DND-41 (cell line): ENCODE results near the gene STMND1.

Source experiments
- ATAC-seq: fragments of 200-7000 bp; cut with Tn5 transposase; 3 replicates; pipeline ENCODE4 v1.9.1; 2021; ENCODE audit warnings: low read depth; ENCODE audit not compliant: insufficient read depth
- DNase-seq: peaks from one replicate; pipeline ENCODE4 v3.0.0-alpha.2; 2020
- H2AFZ ChIP-seq: 2 replicates; pipeline ENCODE4 v1.6.0; 2012; ENCODE audit warnings: low read depth, low read length
- H3K27ac ChIP-seq: 2 replicates; pipeline ENCODE4 v1.5.1; 2012; ENCODE audit warnings: low read length, inconsistent platforms
- H3K27me3 ChIP-seq: fragments of 200-600 bp; sonication (generic); 2 replicates; pipeline ENCODE4 v1.6.0; 2012; ENCODE audit warnings: low read length, mild to moderate bottlenecking, inconsistent platforms; ENCODE audit not compliant: insufficient read depth, poor library complexity
- H3K36me3 ChIP-seq: 2 replicates; pipeline ENCODE4 v1.5.1; 2012; ENCODE audit warnings: low read length, inconsistent platforms; ENCODE audit not compliant: insufficient read depth
- H3K4me1 ChIP-seq: 2 replicates; pipeline ENCODE4 v1.5.1; 2012; ENCODE audit warnings: mild to moderate bottlenecking, low read length; ENCODE audit not compliant: insufficient read depth
- H3K4me2 ChIP-seq: 2 replicates; pipeline ENCODE4 v1.6.0; 2012; ENCODE audit warnings: mild to moderate bottlenecking, moderate library complexity, low read length, inconsistent platforms; ENCODE audit not compliant: insufficient read depth
- H3K4me3 ChIP-seq, 2 experiments: fragments of 200-600 bp in 1 of 2; shearing (Covaris generic) in 1 of 2; 2 replicates each; pipeline ENCODE4 v1.5.1; 2012 to 2016; ENCODE audit warnings: inconsistent platforms in 2 of 2, low read length in 2 of 2, mild to moderate bottlenecking in 2 of 2, low read depth in 1 of 2, moderate library complexity in 1 of 2
- H3K79me2 ChIP-seq: 2 replicates; pipeline ENCODE4 v1.6.0; 2012; ENCODE audit warnings: low read length, inconsistent platforms; ENCODE audit not compliant: insufficient read depth
- H3K9ac ChIP-seq: 2 replicates; pipeline ENCODE4 v1.6.0; 2012; ENCODE audit warnings: low read depth, mild to moderate bottlenecking, inconsistent platforms, low read length, moderate library complexity
- H3K9me3 ChIP-seq: 2 replicates; pipeline ENCODE4 v1.5.1; 2012; ENCODE audit warnings: low read length, moderate library complexity, mild to moderate bottlenecking, inconsistent platforms; ENCODE audit not compliant: insufficient read depth, severe bottlenecking
- H4K20me1 ChIP-seq: 2 replicates; pipeline ENCODE4 v1.6.0; 2012; ENCODE audit warnings: low read length; ENCODE audit not compliant: insufficient read depth
- EZH2 ChIP-seq: IDR thresholded peaks from 3 replicates; pipeline ENCODE4 v1.6.1; 2012; ENCODE audit warnings: borderline replicate concordance, low read depth, mild to moderate bottlenecking, moderate library complexity, low read length, inconsistent platforms; ENCODE audit not compliant: severe bottlenecking
- TF ChIP-seq, protein P1 (sequence below): IDR thresholded peaks from 2 replicates; pipeline ENCODE4 v1.5.1; 2012; ENCODE audit warnings: borderline replicate concordance, low read length, moderate library complexity, mild to moderate bottlenecking; ENCODE audit not compliant: poor library complexity, severe bottlenecking; ENCODE audit errors: extremely low read depth

STMND1 gene

DNA sequence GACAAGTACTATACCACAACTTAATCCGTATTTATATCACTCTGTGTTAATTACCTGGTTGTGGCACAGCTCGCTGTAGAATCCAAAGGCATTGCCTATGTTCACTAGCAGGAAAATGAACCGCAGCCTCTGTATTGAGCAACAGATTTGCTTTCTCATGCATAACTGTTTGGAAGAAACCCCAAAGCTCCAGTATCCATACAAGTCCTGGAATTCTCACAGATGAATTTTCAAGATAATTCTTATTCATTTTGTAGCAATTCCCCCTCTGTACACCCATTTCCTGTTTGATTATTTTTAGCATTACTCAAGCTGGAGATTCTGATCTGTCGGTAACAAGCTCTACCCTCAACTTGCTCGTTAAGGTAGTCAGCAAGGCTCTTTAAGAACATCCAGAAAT, 63.5 kb downstream of the STMND1 start:
- no peak for ATAC-seq
- Histone ChIP-seq H3K4me1 (no peaks in the 10 kb centered on the region), H3K27ac (no peak overlapping the region), H2AFZ (no peak overlapping the region), H3K4me3 (no peak overlapping the region), H3K27me3 (no peaks in the 10 kb centered on the region), H3K36me3 (no peaks in the 10 kb centered on the region), H4K20me1 (no peaks in the 10 kb centered on the region), H3K9me3 (no peaks in the 10 kb centered on the region), H3K9ac (no peak overlapping the region), H3K4me2 (no peak overlapping the region), H3K79me2 (no peaks in the 10 kb centered on the region)
- DNase-seq: no peak
- TF ChIP-seq EZH2: no peak
- TF ChIP-seq, protein P1, sequence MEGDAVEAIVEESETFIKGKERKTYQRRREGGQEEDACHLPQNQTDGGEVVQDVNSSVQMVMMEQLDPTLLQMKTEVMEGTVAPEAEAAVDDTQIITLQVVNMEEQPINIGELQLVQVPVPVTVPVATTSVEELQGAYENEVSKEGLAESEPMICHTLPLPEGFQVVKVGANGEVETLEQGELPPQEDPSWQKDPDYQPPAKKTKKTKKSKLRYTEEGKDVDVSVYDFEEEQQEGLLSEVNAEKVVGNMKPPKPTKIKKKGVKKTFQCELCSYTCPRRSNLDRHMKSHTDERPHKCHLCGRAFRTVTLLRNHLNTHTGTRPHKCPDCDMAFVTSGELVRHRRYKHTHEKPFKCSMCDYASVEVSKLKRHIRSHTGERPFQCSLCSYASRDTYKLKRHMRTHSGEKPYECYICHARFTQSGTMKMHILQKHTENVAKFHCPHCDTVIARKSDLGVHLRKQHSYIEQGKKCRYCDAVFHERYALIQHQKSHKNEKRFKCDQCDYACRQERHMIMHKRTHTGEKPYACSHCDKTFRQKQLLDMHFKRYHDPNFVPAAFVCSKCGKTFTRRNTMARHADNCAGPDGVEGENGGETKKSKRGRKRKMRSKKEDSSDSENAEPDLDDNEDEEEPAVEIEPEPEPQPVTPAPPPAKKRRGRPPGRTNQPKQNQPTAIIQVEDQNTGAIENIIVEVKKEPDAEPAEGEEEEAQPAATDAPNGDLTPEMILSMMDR: no peak

DNA sequence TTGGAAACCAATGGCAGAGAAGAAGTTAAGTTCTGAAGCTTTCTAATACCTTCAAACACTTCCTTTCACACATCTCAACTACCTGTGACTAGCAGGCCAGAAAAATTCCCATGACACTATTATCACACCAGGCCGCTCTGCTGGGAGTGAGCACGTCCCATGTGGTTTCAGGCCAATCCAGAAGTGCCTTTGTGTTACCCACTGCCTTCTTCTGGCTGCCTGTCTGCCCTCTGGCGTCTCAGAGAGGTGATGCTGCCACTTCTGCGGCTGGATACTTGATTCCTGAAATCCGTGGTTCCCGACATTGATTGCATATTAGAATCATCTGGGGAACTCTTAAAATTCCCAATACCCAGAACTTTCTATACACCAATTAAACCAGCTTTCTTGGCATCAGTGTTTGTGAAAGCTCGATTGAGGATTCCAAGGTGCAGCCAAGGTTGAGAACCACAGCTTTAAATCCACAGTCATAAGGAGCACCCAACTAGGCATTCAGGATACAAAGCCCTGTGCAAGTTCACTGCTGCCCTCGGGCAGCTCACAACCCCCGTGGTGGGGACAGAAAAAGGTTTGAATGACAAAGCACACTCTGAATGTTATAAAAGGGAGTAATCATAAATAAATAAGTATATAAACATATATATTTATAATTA, 65.6 kb downstream of the STMND1 start:
- Histone ChIP-seq H3K9ac (no peak overlapping the region), H3K4me2 (no peak overlapping the region)

DNA sequence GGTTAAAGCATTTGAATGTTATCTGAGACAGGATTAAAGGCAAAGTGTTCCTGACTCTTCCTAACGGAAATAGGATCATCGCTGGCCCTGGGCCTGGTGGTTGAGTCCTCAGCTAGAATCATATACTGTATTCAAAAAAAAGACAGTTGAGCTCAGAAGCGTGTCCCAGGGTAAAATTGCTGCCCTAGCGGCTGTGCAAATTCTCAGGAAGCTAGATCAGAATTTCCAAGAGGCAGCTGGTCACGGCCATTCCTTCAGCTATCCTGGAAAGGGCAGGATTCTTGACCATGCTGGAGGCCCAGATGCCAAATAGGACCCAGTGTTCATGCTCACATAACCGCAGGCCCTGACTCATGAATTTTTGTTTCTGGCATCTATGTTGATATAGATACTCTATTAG, 67.4 kb downstream of the STMND1 start:
- Histone ChIP-seq H3K4me1 (no peaks in the 10 kb centered on the region), H3K9ac (no peak overlapping the region), H3K27me3 (no peaks in the 10 kb centered on the region), H3K36me3 (no peaks in the 10 kb centered on the region), H3K4me3 (no peak overlapping the region), H2AFZ (no peak overlapping the region), H3K9me3 (no peaks in the 10 kb centered on the region), H4K20me1 (no peaks in the 10 kb centered on the region), H3K79me2 (no peaks in the 10 kb centered on the region), H3K27ac (no peak overlapping the region), H3K4me2 (no peak overlapping the region)
- TF ChIP-seq EZH2: no peak
- TF ChIP-seq, protein P1: no peak
- DNase-seq (no peak), ATAC-seq (no peak)

More for the DNA sequence above, 65.6 kb downstream of the STMND1 start:
- Histone ChIP-seq H3K9me3 (no peaks in the 10 kb centered on the region), H2AFZ (no peak overlapping the region), H3K27ac (no peak overlapping the region), H3K79me2 (no peaks in the 10 kb centered on the region), H3K27me3 (no peaks in the 10 kb centered on the region), H3K36me3 (no peaks in the 10 kb centered on the region), H3K4me1 (no peaks in the 10 kb centered on the region), H3K4me3 (no peak overlapping the region), H4K20me1 (no peaks in the 10 kb centered on the region)
- ATAC-seq: no peak
- DNase-seq: no peak
- TF ChIP-seq, protein P1: no peak
- no peak for TF ChIP-seq EZH2
